PC-9 (cell line): ENCODE results near the gene SLC44A3. TPM values are rescaled to one million over a fixed set of nuclear protein-coding genes. Genes with fewer than 3 reads are reported as not detected.

Source experiments
- BruUV-seq: library from RNA; stranded (reverse); fragments of 400-500 nt; replicated peaks from 2 replicates; lab custom pipeline; 2021; lab: Mats Ljungman, UMichigan
- CTCF ChIA-PET: fragments of 300-600 bp; sonication (Branson Sonifier 250); formaldehyde crosslinking; loops from one replicate; lab custom pipeline; 2022; ENCODE audit warnings: antibody characterized with exemption; lab: Charles Lee
- POLR2A ChIA-PET: fragments of 300-600 bp; sonication (Branson Sonifier 250); formaldehyde crosslinking; loops from one replicate; lab custom pipeline; 2022; ENCODE audit warnings: antibody characterized with exemption; ENCODE audit not compliant: unreplicated experiment; lab: Charles Lee
- DNase-seq, 2 experiments: peaks; one replicate each; pipeline versions ENCODE4 v3.0.0 to v3.0.0-alpha.2; 2015 to 2022; ENCODE audit warnings: mixed read lengths in 1 of 2
- H2AFZ ChIP-seq: fragments of 200-600 bp; sonication (generic); 2 replicates; pipeline ENCODE4 v1.8.1; 2017; ENCODE audit warnings: antibody characterized with exemption
- H3F3A ChIP-seq: fragments of 200-600 bp; sonication (generic); 2 replicates; pipeline ENCODE4 v1.8.1; 2017; ENCODE audit warnings: antibody characterized with exemption, mild to moderate bottlenecking, low read depth; ENCODE audit not compliant: insufficient read depth
- H3K27ac ChIP-seq: fragments of 200-600 bp; sonication (generic); 2 replicates; pipeline ENCODE4 v1.6.1; 2016; ENCODE audit warnings: mixed run types
- H3K27me3 ChIP-seq: fragments of 200-600 bp; sonication (generic); 2 replicates; pipeline ENCODE4 v1.6.1; 2016; ENCODE audit warnings: low read depth, mixed run types; ENCODE audit not compliant: insufficient read depth
- H3K36me3 ChIP-seq: fragments of 200-600 bp; sonication (generic); 2 replicates; pipeline ENCODE4 v1.6.1; 2016; ENCODE audit warnings: low read depth, mixed run types
- H3K4me1 ChIP-seq: fragments of 200-600 bp; sonication (generic); replicated peaks from 2 replicates; pipeline ENCODE4 v1.6.1; 2016; ENCODE audit warnings: mixed run types; ENCODE audit not compliant: insufficient read depth
- H3K4me2 ChIP-seq: fragments of 200-600 bp; sonication (generic); 2 replicates; pipeline ENCODE4 v1.6.1; 2017; ENCODE audit warnings: mixed run types
- H3K4me3 ChIP-seq: fragments of 200-600 bp; sonication (generic); 2 replicates; pipeline ENCODE4 v1.6.1; 2016; ENCODE audit warnings: mixed run types
- H3K79me2 ChIP-seq: fragments of 200-600 bp; sonication (generic); 2 replicates; pipeline ENCODE4 v1.6.1; 2017; ENCODE audit warnings: low read depth, mixed run types
- H3K9me2 ChIP-seq: fragments of 200-600 bp; sonication (generic); 2 replicates; pipeline ENCODE4 v1.8.1; 2017; ENCODE audit warnings: mild to moderate bottlenecking; ENCODE audit not compliant: insufficient read depth
- H3K9me3 ChIP-seq: fragments of 200-600 bp; sonication (generic); 2 replicates; pipeline ENCODE4 v1.8.1; 2016; ENCODE audit warnings: low read depth; ENCODE audit not compliant: insufficient read depth
- H4K20me1 ChIP-seq: fragments of 200-600 bp; sonication (generic); 2 replicates; pipeline ENCODE4 v1.8.1; 2017; ENCODE audit not compliant: insufficient read depth
- EZH2 ChIP-seq: fragments of 200-600 bp; sonication (generic); IDR thresholded peaks from 2 replicates; pipeline ENCODE4 v1.8.0; 2017; ENCODE audit warnings: antibody characterized with exemption, low read depth
- intact Hi-C: fragments of 100-400 bp; cut with micrococcal nuclease; formaldehyde crosslinking; loops from one replicate; pipeline ENCODE4 v1.10.0; 2022; ENCODE audit not compliant: unreplicated experiment
- total RNA-seq: library from RNA; stranded (reverse); gene quantifications from 2 replicates; pipeline ENCODE4 v1.2.3, GENCODE V29; 2021
- TF ChIP-seq, protein P1 (sequence below): fragments of 200-600 bp; sonication (generic); conservative IDR thresholded peaks from 2 replicates; pipeline ENCODE4 v1.6.1; 2017; ENCODE audit warnings: mixed run types, antibody characterized with exemption, mild to moderate bottlenecking, moderate library complexity

The SLC44A3 gene
- total RNA-seq, 1 experiment from 2014 or later: 17.5 TPM

DNA sequence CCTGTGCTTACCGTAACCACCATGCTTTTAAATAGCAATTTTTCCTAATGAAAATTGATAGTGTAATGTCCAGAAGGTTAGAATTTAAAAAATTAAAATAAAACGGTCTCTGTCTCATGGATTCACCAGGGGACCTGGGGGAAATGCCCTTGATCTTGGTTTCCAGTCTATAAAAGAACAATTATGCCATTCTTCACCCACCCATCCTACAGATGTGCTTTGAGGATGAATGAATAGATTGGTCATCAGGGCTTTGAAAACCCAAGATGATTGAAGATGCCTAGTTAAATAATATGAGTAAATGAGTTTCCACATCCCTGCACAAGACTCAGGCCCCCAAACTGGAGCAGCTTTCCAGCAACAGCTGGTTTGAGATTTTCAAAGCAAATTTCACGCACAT is 68.0 kb downstream of the SLC44A3 start:
- CTCF ChIA-PET: interaction anchor here (0.6 kb wide), 1 partner anchor 345 kb away, joined by 3 read pairs; no protein-coding TSS in a partner anchor
- no TSS peak for BruUV-seq

DNA sequence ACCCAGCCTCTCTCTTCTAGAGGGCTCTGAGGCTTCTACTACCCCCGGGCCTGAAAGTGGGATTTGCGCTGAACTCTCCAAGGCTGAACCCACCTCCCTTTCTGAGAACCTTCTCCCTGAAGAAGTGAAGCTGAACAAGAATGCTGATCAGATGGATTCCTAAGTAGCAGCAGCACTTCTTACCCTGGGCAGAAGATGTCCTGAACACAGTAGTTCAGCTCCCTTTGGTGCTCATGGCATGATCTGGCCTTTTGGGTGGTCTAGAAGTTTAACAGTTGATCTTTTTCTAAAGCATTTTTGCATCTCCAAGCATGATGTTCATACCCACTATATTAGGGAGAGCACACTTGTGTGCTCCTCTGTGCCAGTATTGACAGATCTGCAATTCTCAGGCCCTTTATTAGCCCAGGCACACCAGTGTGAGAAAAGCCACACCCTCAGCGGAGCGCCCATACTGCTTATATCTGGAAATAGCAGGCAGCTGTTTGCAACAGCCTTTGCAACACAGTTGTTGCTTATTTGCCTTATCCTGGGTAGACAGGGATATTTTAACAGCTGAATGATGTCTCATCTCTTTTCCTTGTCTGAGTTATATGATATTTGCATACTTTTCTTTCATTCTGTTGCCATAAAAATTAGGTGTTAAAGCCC is 72.6 kb downstream of the SLC44A3 start:
- BruUV-seq: no TSS peak
- peaks cover 39% of the 10 kb centered on the region for H3K36me3 ChIP-seq
- intact Hi-C loops: no loop called here
- no peaks in the 10 kb centered on the region for H3K4me1 ChIP-seq
- H3K4me2 ChIP-seq: no peak overlapping the region
- H3F3A ChIP-seq: no peaks in the 10 kb centered on the region
- TF ChIP-seq, protein P1, sequence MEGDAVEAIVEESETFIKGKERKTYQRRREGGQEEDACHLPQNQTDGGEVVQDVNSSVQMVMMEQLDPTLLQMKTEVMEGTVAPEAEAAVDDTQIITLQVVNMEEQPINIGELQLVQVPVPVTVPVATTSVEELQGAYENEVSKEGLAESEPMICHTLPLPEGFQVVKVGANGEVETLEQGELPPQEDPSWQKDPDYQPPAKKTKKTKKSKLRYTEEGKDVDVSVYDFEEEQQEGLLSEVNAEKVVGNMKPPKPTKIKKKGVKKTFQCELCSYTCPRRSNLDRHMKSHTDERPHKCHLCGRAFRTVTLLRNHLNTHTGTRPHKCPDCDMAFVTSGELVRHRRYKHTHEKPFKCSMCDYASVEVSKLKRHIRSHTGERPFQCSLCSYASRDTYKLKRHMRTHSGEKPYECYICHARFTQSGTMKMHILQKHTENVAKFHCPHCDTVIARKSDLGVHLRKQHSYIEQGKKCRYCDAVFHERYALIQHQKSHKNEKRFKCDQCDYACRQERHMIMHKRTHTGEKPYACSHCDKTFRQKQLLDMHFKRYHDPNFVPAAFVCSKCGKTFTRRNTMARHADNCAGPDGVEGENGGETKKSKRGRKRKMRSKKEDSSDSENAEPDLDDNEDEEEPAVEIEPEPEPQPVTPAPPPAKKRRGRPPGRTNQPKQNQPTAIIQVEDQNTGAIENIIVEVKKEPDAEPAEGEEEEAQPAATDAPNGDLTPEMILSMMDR: no peak
- TF ChIP-seq EZH2: no peak
- ChIA-PET POLR2A (no interaction called here), CTCF (no interaction called here)
- no peaks in the 10 kb centered on the region for H3K9me3 ChIP-seq
- no peak overlapping the region for H3K4me3 ChIP-seq
- no peak overlapping the region for H2AFZ ChIP-seq
- no peaks in the 10 kb centered on the region for H3K9me2 ChIP-seq
- no peak for DNase-seq
- H3K79me2 ChIP-seq: no peaks in the 10 kb centered on the region
- H3K27ac ChIP-seq: no peak overlapping the region
- H4K20me1 ChIP-seq: no peaks in the 10 kb centered on the region
- H3K27me3 ChIP-seq: no peaks in the 10 kb centered on the region

More for the DNA sequence above, 68.0 kb downstream of the SLC44A3 start:
- H3K4me3 ChIP-seq: no peak overlapping the region
- intact Hi-C loops: loop anchor here (5.0 kb wide), 1 partner anchor 36 kb away; no protein-coding TSS in a partner anchor
- H3K9me3 ChIP-seq: no peaks in the 10 kb centered on the region
- no peaks in the 10 kb centered on the region for H4K20me1 ChIP-seq
- H3K27me3 ChIP-seq: no peaks in the 10 kb centered on the region
- no peaks in the 10 kb centered on the region for H3K9me2 ChIP-seq
- no peak overlapping the region for H3K27ac ChIP-seq
- peaks cover 14% of the 10 kb centered on the region; the same call in 1 of the 2 replicates for H3K36me3 ChIP-seq
- TF ChIP-seq EZH2: no peak
- TF ChIP-seq, protein P1: no peak
- 0 out of 2 replicates have a peak, but pooled peaks cover 3% of the 10 kb centered on the region for H3K4me1 ChIP-seq
- no peak for DNase-seq
- POLR2A ChIA-PET: no interaction called here
- no peak overlapping the region for H2AFZ ChIP-seq
- no peaks in the 10 kb centered on the region for H3K79me2 ChIP-seq
- no peak overlapping the region for H3K4me2 ChIP-seq
- H3F3A ChIP-seq: no peaks in the 10 kb centered on the region; the same call in 1 of the 2 replicates

- POLR2A ChIA-PET: no interaction called here
- BruUV-seq: no TSS peak
- intact Hi-C loops: no loop called here
- Histone ChIP-seq H3K36me3 (peaks cover 57% of the 10 kb centered on the region), H3K4me2 (no peak overlapping the region), H3K27me3 (no peaks in the 10 kb centered on the region), H3K27ac (no peak overlapping the region), H4K20me1 (no peaks in the 10 kb centered on the region), H3F3A (peaks cover 16% of the 10 kb centered on the region; the same call in 1 of the 2 replicates), H2AFZ (no peak overlapping the region), H3K9me2 (no peaks in the 10 kb centered on the region), H3K9me3 (no peaks in the 10 kb centered on the region), H3K79me2 (no peaks in the 10 kb centered on the region), H3K4me1 (0 out of 2 replicates have a peak, but pooled peaks cover 12% of the 10 kb centered on the region), H3K4me3 (no peak overlapping the region)
- DNase-seq: no peak
- CTCF ChIA-PET: no interaction called here
- TF ChIP-seq, protein P1: no peak
- TF ChIP-seq EZH2: no peak
These were observed 74.5 kb downstream of the SLC44A3 start for GRCh38 chr1:94894630-94895029.
